Measurements from ENCODE around the gene ERP44.
"Not testable (repeated sequence)": the region's sequence is repeated elsewhere in the genome, so short reads cannot be mapped to it uniquely, and the experiment has no call there.

The ERP44 gene

DNA sequence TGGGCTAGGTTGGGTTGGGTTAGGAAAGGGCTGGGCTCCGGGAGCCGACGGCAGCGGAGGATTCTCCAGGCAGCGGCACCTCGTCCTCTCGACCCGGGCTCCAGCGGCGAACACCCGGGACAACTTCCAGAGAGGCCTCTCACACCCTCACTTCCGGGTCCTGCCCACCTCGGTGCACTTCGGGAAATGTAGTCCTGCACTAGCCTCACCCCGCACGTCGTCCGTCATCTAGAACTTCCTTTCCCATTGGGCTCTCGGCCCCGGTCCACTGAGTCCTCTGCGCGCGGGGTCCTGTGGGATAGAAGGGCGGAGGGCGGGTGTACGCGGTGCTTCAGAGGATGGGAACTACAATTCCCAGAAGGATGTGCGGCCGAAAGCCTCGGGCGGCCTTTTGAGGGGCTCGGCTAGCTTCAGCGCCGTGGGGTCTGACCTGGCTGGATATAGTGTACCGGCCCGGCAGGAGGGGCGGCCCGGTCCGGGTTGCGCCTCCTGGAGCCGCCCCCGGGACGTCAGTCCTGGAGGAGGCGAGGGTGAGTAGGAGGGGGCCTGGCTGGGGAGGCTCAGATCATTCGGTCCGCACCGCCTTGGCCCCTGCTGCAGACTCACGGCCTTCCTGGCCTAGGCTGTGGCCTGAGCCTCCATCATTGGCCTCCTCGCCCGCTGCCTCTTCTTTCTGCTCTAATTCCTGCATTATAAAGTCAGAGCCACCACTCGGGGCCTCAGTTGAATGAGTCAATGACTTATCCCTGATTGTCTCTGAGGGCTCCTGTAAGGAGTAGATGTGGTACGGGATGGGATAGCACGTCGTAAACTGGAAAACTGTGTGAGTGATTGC, at the start of gene ERP44, which contains the start of gene INVS:
Gene ERP44 (minus strand): TSS at position 114 of the 835 bp plus-strand sequence. CDS start 160 bp downstream, outside the sequence.
Gene INVS (plus strand): TSS at position 357 of the 835 bp plus-strand sequence. CDS start 5,279 bp downstream, outside the sequence.
- DNase-seq, result peak; percentile 99

DNA sequence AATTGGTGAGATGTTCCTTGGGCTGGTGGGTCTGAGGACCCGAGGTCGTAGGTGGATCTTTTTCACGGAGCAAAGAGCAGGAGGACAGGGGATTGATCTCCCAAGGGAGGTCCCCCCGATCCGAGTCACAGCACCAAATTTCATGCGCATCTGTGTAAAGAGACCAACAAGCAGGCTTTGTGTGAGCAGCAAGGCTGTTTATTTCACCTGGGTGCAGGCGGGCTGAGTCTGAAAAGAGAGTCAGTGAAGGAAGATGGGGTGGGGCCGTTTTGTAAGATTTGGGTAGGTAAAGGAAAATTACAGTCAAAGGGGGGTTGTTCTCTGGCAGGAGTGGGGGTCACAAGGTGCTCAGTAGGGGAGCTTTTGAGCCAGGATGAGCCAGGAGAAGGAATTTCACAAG, 47.2 kb upstream of the ERP44 start:
- not testable (repeated sequence) for DNase-seq

- DNase-seq, result not testable (repeated sequence)
Measured at GRCh38 chr9:100145167-100145934, 46.6 kb upstream of the ERP44 start.

DNA sequence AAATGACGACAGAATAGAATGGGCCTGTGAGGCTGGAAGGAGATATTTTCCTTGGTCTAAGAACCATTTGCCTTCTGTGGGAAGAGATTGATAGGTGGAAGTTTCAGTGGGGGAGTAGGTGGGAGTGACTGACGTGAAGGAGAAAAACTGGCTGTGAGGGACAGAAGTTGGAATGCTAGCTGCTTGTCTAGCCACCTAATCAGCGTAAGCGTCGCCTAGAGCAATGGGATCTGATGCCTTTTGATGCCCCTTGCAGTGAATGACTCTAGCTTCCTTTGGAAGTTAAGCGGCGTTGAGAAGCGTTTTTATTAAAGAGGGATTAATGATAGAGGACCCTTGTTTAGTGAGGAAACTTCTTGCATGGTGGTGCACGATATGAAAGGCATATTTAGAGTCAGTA, 43.1 kb upstream of the ERP44 start:
- DNase-seq, result not testable (repeated sequence)

DNA sequence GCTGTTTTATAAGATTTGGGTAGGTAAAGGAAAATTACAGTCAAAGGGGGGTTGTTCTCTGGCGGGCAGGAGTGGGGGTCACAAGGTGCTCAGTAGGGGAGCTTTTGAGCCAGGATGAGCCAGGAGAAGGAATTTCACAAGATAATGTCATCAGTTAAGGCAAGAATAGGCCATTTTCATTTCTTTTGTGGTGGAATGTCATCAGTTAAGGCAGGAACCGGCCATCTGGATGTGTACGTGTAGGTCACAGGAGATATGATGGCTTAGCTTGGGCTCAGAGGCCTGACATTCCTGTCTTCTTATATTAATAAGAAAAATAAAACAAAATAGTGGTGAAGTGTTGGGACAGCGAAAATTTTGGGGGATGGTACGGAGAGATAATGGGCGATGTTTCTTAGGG, 41.5 kb upstream of the ERP44 start:
- not testable (repeated sequence) for DNase-seq

GRCh38 chr9:100136799-100137198, 38.0 kb upstream of the ERP44 start:
- DNase-seq, result not testable (repeated sequence)

DNA sequence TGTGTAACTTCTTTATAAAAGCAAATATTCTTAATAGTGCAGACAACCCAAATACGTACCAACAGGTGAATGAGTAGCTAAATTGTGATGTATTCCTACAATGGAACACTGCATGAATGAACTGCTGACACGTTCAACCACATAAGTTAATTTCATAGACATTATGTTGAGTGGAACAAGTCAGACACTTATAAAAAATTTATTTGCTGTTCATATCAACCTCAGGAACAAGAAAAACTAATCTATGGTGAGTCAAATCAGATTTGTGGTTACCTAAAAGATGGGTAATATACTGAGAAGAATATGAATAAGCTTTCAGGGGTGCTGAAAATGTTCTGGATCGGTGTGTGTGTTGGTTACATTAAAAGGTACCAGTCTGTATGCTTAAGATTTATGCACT, 35.9 kb upstream of the ERP44 start:
- no peak for DNase-seq

DNA sequence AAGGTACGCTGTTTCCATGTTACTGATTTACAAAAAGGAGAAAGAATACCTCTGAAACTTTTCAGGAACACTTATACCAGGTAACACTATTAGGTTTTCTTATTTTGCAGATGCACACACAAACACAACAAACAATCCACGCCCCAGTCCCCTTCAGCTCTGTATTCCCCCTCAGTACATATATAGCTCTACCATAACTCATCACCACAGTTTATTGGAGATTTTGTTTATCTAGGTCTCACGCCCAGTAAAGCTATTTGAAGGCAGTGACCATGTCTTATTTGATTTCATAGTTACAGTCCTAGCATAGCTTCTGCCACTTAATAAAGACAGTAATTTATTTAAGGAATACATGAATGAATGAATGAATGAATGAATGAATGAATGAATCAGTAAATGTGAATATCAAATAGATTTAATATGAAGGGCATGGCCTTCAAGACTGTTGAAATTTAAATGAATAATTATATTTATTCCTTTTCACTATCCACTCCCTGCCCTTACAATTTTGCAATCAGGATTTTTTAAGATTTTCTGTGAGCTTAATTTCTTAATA, 33.2 kb upstream of the ERP44 start:
- no peak for DNase-seq

- DNase-seq, result no peak
Measured at GRCh38 chr9:100131216-100131615, 32.4 kb upstream of the ERP44 start.

- no peak for DNase-seq
Measured at GRCh38 chr9:100129772-100130171, 31.0 kb upstream of the ERP44 start.

- DNase-seq, result no peak
Measured at GRCh38 chr9:100126423-100126822, 27.6 kb upstream of the ERP44 start.

GRCh38 chr9:100125910-100126309, 27.1 kb upstream of the ERP44 start:
- DNase-seq, result no peak

GRCh38 chr9:100125236-100125635, 26.4 kb upstream of the ERP44 start:
- no peak for DNase-seq

- DNase-seq, result no peak
Measured at GRCh38 chr9:100120286-100120685, 21.5 kb upstream of the ERP44 start.

DNA sequence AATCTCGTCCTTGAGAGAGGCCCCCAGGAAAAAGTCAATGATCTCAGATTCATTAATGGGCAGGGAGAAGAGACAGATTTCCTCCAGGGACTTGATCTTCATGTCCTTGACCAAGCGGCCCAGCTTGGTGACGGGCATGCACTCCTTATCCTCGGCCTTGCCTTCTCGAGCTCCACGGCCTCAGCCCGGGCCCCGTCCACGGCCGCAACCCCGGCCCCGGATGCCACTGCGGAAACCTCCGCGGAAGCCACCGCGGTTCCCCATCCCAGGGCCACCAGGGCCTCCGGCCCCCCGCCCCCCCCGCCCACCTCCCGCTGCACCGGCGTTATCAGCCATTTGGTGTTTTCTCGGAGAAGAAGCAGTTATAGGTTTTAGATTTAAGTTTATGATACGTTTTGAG, 18.5 kb upstream of the ERP44 start:
- no peak for DNase-seq

DNA sequence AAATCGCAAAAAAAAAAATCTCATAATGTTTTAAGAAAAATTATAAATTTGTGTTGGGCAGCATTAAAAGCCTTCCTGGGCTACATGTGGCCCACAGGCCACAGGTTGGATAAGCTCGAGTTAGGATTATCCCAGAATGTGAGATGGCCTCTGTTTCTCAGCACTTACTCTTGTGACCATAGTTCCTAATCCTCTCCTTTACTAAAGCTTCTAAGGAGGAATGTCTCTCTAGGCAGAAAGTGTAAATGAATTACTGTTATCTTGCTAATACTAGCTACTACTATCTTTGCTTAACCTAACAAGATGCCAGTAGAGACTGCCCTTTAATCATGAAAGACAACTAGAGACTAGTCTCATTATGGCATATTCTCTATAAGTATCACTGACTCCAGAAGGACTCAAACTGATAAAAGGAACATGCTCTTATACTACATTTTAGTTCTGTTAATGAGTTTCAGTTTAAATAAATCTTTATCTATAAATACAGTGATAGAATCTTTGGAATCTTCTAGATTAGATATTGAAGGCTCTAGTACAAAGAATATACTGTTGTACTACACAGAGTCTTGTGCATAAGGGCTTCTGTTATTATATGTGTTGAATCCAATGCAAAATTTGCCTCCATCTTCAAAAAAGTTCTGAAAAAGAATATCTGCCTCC, 14.0 kb upstream of the ERP44 start:
- no peak for DNase-seq

- DNase-seq, result no peak
Measured at GRCh38 chr9:100111235-100111634, 12.4 kb upstream of the ERP44 start.

DNA sequence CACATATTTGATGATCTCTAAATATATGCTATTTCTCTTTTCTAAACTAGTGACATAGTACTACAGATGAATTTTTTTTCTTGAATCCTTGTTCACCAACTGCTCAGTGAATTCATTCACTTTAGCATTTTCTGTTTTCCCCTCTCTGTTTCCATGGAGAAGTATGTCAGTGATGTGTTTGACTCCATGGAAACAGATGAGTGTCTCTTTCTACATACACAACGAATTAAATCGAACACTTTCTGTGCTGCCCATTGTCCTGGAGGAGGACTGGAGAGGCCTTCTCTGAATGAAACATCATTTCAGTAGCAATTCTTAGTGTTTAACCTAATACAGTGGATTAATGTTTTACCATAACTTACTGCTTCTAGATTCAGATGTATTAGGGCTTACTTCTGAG, 9.8 kb upstream of the ERP44 start:
- DNase-seq, result no peak

DNA sequence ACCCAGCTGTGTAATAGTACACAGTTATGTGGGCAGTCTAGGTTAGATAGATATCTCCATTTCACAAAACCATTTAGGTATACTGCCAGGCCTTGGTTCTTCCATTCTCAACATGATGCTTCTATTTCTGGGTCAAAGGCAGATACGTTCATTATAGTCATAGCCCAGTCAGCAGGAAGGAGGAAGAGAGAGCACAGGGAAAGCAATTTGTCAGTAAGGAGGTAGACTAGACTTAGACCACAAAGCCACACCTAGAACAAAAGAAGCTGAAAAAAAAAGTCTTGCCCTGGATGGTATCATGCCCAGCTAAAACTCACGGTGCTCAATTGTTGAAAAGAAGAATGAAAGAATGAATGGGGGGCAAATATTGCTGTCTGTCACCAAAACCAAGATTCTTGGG, 7.8 kb upstream of the ERP44 start:
- no peak for DNase-seq

- no peak for DNase-seq
Measured at GRCh38 chr9:100105861-100106260, 7.1 kb upstream of the ERP44 start.

DNA sequence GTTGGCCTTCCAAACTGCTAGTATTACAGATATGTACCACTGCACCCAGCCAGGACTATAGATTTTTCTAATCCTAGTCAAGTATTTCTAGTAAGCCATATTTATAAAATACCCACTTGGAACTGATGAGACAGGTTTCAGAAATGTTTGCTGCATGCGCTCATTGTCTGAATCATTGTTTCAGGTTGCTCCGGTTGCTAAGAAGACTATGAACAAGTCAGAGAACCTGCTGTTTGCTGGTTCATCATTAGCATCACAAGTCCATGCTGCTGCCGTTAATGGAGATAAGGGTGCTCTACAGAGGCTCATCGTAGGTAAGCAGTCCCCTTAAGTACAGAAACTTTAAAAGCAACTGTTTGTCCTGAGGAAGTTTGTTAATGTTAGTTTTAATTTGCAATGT, 5.5 kb upstream of the ERP44 start:
- DNase-seq, result no peak

DNA sequence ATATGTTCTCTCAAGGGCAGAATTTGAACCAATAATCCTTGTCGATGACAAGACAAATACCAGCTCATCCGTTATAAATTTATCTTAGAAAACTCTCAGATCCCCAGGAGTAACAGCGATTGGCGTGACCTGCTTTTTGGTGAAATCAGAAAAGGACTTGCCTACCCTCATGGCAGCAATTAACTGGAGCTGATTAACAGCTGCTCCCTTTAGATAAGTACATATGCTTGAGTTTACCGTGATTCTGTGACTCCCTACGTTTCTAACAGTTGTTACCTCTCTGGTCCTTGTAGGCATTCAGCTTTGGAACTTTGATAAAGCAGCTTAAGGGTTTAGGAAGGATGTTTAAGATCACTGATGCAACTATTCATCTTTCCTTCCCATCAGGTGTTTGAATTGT, 2.8 kb upstream of the ERP44 start:
- DNase-seq, result no peak

GRCh38 chr9:100100146-100100667, 1.4 kb upstream of the ERP44 start:
- DNase-seq, result no peak
